T-helper 17 cell (primary cell): ENCODE results near the gene OR1S2. TPM values are rescaled to one million over a fixed set of nuclear protein-coding genes. Genes with fewer than 3 reads are reported as not detected.

Experiments
- ATAC-seq: fragments of 150-1000 bp; cut with Tn5 transposase; 2 replicates; pipeline ENCODE4 v1.10.0; 2021; ENCODE audit warnings: mild to moderate bottlenecking, moderate library complexity
- DNase-seq, 3 donors: peaks; one replicate each; pipeline versions ENCODE4 v3.0.0 to v3.0.0-alpha.2; 2020 to 2021
- H3K9me3 ChIP-seq: one replicate; pipeline ENCODE4 v1.7.0; 2013; ENCODE audit warnings: low read length, mild to moderate bottlenecking; ENCODE audit not compliant: control insufficient read depth, poor library complexity, severe bottlenecking
- H3K27ac Mint-ChIP-seq: one replicate; pipeline ENCODE4 v1.8.0; 2022; ENCODE audit warnings: mild to moderate bottlenecking, moderate library complexity, mixed read lengths
- H3K27me3 Mint-ChIP-seq: one replicate; pipeline ENCODE4 v1.8.0; 2022; ENCODE audit warnings: mixed read lengths
- H3K36me3 Mint-ChIP-seq: one replicate; pipeline ENCODE4 v1.8.0; 2022; ENCODE audit warnings: low read depth, mixed read lengths
- H3K4me1 Mint-ChIP-seq: one replicate; pipeline ENCODE4 v1.8.0; 2022; ENCODE audit warnings: mild to moderate bottlenecking, mixed read lengths
- H3K4me3 Mint-ChIP-seq: one replicate; pipeline ENCODE4 v1.8.0; 2022; ENCODE audit warnings: mild to moderate bottlenecking, moderate library complexity, mixed read lengths
- total RNA-seq, 4 donors: library from RNA in 2 of 4; stranded (reverse) in 2 of 4; gene quantifications; one replicate each; pipeline ENCODE4 v1.2.3 and lab custom pipeline; 2022 to 2026

Gene OR1S2
- total RNA-seq, 2 donors from 2014 or later, result not detected

DNA sequence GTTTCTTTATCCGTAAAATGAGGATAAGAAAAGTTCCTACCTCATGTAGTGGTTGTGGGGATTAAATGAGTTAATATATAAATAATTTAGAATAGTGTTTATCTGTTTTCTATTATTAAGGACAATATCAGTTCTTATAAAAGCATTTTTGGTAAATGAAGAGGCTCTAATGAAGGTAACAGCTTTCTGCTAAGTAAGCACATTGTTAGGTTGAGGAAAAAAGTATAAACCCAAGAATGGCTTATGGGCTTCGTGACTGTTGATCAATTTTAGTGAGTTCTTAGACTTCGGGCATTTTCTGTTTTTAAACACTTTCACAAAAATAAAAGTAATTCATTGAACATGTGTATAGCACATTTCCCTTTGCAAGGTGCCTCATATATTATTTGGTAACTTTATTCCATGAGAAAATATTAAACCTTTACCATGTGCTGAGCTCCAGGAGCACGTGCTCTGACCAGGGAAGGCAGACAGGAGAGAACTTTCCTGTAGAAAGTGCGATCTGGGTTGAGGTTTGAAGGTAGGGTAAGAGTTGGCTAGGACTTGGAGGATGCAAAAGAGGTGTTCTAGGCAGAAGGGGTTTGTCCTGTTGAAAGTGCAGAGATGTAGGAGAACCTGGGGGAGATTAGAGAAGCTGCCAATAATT lies 26.4 kb downstream of the OR1S2 start:
- Mint-ChIP-seq H3K36me3 (no peaks in the 10 kb centered on the region), H3K4me1 (no peaks in the 10 kb centered on the region), H3K27me3 (peaks cover 28% of the 10 kb centered on the region), H3K4me3 (no peak overlapping the region), H3K27ac (no peak overlapping the region)
- no peaks in the 10 kb centered on the region for H3K9me3 ChIP-seq
- DNase-seq (no peak), ATAC-seq (no peak)

DNA sequence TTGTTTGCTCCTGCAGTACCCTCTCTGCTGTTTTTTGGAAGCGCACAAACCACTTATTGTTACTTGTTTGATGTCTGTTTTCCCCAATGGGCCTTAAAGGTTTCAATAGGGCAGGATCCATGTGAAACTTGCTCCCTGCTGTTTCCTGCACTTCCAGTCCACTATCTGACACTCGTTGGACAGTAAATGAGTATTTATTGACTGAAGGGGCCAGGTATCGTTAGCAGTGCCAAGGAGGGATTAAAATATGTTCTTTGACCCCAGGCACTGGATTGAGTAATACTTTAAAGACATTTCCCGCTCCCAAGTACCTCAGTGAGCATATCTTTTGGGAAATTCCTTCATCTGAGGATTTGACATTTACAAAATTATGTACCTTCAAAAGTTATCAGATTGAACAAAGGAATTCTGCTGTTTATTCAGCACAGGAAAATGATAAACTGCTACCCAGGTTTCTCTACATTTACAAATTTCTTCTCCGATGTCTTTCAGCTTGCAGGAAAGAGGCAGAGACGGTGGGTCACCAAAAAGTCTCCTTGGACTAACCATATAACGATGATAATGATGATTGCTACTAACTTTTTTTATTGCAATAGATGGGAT lies 38.3 kb downstream of the OR1S2 start:
- Mint-ChIP-seq H3K4me1 (peaks cover 5% of the 10 kb centered on the region), H3K27me3 (peaks cover 41% of the 10 kb centered on the region), H3K4me3 (no peak overlapping the region), H3K27ac (no peak overlapping the region), H3K36me3 (no peaks in the 10 kb centered on the region)
- no peak for DNase-seq
- ATAC-seq, result no peak
- no peaks in the 10 kb centered on the region for H3K9me3 ChIP-seq

DNA sequence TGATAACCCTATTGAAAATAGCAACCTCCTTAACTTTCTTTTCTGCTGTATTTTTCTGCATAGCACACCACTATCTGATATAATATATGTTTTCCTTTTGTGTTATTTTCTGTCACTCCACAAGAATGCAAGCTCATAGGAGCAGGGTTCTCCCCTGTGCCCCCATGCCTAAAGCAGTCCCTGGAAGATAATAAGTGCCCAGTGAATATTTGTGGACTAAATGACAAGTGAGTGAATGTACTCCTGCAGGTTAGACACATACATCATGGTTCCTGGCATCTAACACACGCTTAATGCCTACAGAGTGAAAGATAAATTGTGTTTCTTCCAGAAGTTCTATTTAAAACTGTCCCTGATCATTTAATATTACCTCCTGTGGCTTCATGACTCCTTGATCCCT lies 39.0 kb downstream of the OR1S2 start:
- Mint-ChIP-seq H3K27me3 (peaks cover 40% of the 10 kb centered on the region), H3K36me3 (no peaks in the 10 kb centered on the region), H3K4me3 (no peak overlapping the region), H3K27ac (no peak overlapping the region), H3K4me1 (peaks cover 5% of the 10 kb centered on the region)
- ATAC-seq (no peak), DNase-seq (no peak)
- no peaks in the 10 kb centered on the region for H3K9me3 ChIP-seq

DNA sequence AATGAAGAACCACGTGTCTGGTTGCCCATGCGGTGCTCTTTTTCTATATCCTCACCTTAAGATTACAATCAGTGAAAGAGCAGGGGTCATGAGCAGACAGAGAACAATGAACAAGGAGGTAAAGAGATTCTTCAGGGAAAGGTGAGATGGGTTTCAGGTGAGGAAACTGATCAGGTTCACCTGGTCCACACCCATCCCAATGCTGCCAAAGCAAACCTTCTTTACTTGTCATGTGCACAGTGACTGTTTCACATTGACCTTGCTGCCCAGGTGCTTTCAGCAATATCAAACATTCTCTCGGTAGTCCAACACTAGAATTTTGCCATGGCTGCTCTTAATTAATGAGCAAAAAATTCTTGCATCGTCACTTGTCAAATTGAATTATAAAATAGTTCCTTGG lies 39.6 kb downstream of the OR1S2 start:
- Mint-ChIP-seq H3K4me1 (peaks cover 2% of the 10 kb centered on the region), H3K27ac (no peak overlapping the region), H3K36me3 (no peaks in the 10 kb centered on the region), H3K4me3 (no peak overlapping the region), H3K27me3 (peaks cover 34% of the 10 kb centered on the region)
- DNase-seq (no peak), ATAC-seq (no peak)
- no peaks in the 10 kb centered on the region for H3K9me3 ChIP-seq

Other genes starting within 250 kb of the OR1S2 start
- not detected for gene OR9Q1, start 180.3 kb downstream of the OR1S2 start, total RNA-seq
- not detected for gene OR6Q1, start 173.2 kb downstream of the OR1S2 start, total RNA-seq
- gene OR9I1, start 78.6 kb downstream of the OR1S2 start, total RNA-seq, result not detected
- gene OR9Q2, start 15.1 kb downstream of the OR1S2 start, total RNA-seq, result not detected
- gene OR1S1, start 8.6 kb upstream of the OR1S2 start, total RNA-seq, result not detected
- not detected for gene OR10Q1, start 24.8 kb upstream of the OR1S2 start, total RNA-seq
- gene OR10W1, start 64.1 kb upstream of the OR1S2 start, total RNA-seq, result not detected
- gene OR5B17, start 154.9 kb upstream of the OR1S2 start, total RNA-seq, result not detected
- not detected for gene OR5B3, start 202.7 kb upstream of the OR1S2 start, total RNA-seq
- gene OR5B2, start 224.0 kb upstream of the OR1S2 start, total RNA-seq, result not detected
- under 1 TPM in 1 of 2 donors, not detected in 1; 0.30 TPM for gene OR5B12, start 238.1 kb upstream of the OR1S2 start, total RNA-seq